Tibial nerve (tissue), 3 donors: ENCODE results near the gene LMOD3.

Experiments
- POLR2A ChIP-seq, 2 donors: fragments of 450-650 bp; IDR thresholded peaks; one replicate each; pipeline ENCODE4 v1.6.1; 2017; ENCODE audit warnings: antibody characterized with exemption in 2 of 2, mild to moderate bottlenecking in 2 of 2, moderate library complexity in 2 of 2
- TF ChIP-seq, protein P1 (sequence below), 5 experiments: fragments of 200-600 bp in 3 of 5; fragments of 450-650 bp in 2 of 5; sonication (generic) in 3 of 5; IDR thresholded peaks; one replicate each; pipeline ENCODE4 v1.5.1; 2016 to 2019; ENCODE audit warnings: antibody characterized with exemption in 5 of 5, mild to moderate bottlenecking in 3 of 5, moderate library complexity in 2 of 5

DNA sequence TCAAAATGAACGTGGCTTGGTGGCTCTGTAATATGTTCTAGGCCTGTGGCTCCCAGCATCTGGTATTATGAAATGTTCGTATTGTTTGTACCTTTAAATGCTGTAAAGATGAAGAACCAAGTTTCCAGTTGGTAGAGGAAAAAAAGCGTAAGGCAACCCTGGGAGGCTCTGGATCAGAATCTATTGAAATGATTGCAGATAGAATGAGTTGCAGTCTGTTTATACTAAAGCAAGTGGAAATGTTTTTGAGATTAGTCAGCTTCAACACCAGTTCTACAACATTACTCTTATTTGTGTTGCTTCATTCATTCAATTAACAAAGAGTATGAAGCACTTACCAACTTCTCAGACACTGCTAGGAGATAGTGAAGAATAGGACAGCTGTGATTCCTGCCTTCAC, 32.4 kb downstream of the LMOD3 start:
- TF ChIP-seq, protein P1, sequence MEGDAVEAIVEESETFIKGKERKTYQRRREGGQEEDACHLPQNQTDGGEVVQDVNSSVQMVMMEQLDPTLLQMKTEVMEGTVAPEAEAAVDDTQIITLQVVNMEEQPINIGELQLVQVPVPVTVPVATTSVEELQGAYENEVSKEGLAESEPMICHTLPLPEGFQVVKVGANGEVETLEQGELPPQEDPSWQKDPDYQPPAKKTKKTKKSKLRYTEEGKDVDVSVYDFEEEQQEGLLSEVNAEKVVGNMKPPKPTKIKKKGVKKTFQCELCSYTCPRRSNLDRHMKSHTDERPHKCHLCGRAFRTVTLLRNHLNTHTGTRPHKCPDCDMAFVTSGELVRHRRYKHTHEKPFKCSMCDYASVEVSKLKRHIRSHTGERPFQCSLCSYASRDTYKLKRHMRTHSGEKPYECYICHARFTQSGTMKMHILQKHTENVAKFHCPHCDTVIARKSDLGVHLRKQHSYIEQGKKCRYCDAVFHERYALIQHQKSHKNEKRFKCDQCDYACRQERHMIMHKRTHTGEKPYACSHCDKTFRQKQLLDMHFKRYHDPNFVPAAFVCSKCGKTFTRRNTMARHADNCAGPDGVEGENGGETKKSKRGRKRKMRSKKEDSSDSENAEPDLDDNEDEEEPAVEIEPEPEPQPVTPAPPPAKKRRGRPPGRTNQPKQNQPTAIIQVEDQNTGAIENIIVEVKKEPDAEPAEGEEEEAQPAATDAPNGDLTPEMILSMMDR (IDR thresholded peaks at IDR 0.05) = no peak
- no peak for TF ChIP-seq POLR2A (IDR thresholded peaks at IDR 0.05)
